ENCODE measurements around the gene SLC35F3. TPM values are rescaled to one million over a fixed set of nuclear protein-coding genes. Genes with fewer than 3 reads are reported as not detected.
A peak's percentile ranks its signal among the peaks of the same experiment; 100 is the strongest.

The SLC35F3 gene
- total RNA-seq, 3 donors from 2014 or later = 0.17 to 0.89 (median 0.20) TPM

- ATAC-seq (peak; percentile 31), DNase-seq (no peak)
- H3K9me3 ChIP-seq = no peaks in the 10 kb centered on the region
- intact Hi-C loops (cut with DNase I, micrococcal nuclease) = no loop called here
- no peak for TF ChIP-seq CTCF (IDR thresholded peaks at IDR 0.05)
- no peaks in the 10 kb centered on the region for H3K36me3 ChIP-seq (ENCODE audit: low read depth)
- no peaks in the 10 kb centered on the region for H3K4me1 ChIP-seq (ENCODE audit: low read depth)
- H3K4me3 ChIP-seq = no peak overlapping the region
Measured at GRCh38 chr1:234231061-234231892, 326.8 kb downstream of the SLC35F3 start.

- TF ChIP-seq CTCF (IDR thresholded peaks at IDR 0.05) = no peak
Measured at GRCh38 chr1:234231893-234232276, 327.4 kb downstream of the SLC35F3 start.

GRCh38 chr1:234234199-234234598 lies 329.7 kb downstream of the SLC35F3 start:
- no peak for DNase-seq
- no peak for TF ChIP-seq CTCF (IDR thresholded peaks at IDR 0.05)
- Histone ChIP-seq H3K9me3 (no peaks in the 10 kb centered on the region), H3K36me3 (ENCODE audit: low read depth) (no peaks in the 10 kb centered on the region), H3K4me1 (ENCODE audit: low read depth) (no peaks in the 10 kb centered on the region), H3K4me3 (no peak overlapping the region)
- ATAC-seq = no peak
- intact Hi-C loops (cut with DNase I, micrococcal nuclease) = no loop called here

More at GRCh38 chr1:234231893-234232276, 327.4 kb downstream of the SLC35F3 start:
- DNase-seq = no peak
- intact Hi-C loops (cut with DNase I, micrococcal nuclease) = no loop called here
- no peak overlapping the region for H3K4me3 ChIP-seq
- H3K36me3 ChIP-seq (ENCODE audit: low read depth) = no peaks in the 10 kb centered on the region
- no peak for ATAC-seq
- H3K4me1 ChIP-seq (ENCODE audit: low read depth) = no peaks in the 10 kb centered on the region
- no peaks in the 10 kb centered on the region for H3K9me3 ChIP-seq

GRCh38 chr1:234235434-234235881 lies 331.0 kb downstream of the SLC35F3 start:
- H3K4me3 ChIP-seq = no peak overlapping the region
- no peaks in the 10 kb centered on the region for H3K9me3 ChIP-seq
- H3K36me3 ChIP-seq (ENCODE audit: low read depth) = no peaks in the 10 kb centered on the region
- DNase-seq (no peak), ATAC-seq (no peak)
- no peak for TF ChIP-seq CTCF (IDR thresholded peaks at IDR 0.05)
- H3K4me1 ChIP-seq (ENCODE audit: low read depth) = no peaks in the 10 kb centered on the region
- intact Hi-C loops (cut with DNase I, micrococcal nuclease) = no loop called here

- Histone ChIP-seq H3K4me3 (no peak overlapping the region), H3K36me3 (ENCODE audit: low read depth) (no peaks in the 10 kb centered on the region), H3K9me3 (no peaks in the 10 kb centered on the region), H3K4me1 (ENCODE audit: low read depth) (no peaks in the 10 kb centered on the region)
- intact Hi-C loops (cut with DNase I, micrococcal nuclease) = no loop called here
- ATAC-seq (no peak), DNase-seq (no peak)
- TF ChIP-seq CTCF (IDR thresholded peaks at IDR 0.05) = no peak
Measured at GRCh38 chr1:234237393-234237792, 332.9 kb downstream of the SLC35F3 start.
